NCI-H82 treated with DMSO at 0.1 percent for 48 hours (cell line): ENCODE measurements around the gene CCDC57.
"Not testable (repeated sequence)": the region's sequence is repeated elsewhere in the genome, so short reads cannot be mapped to it uniquely, and the experiment has no call there.

Source experiments
- DNase-seq: peaks from one replicate; lab custom pipeline; 2025; ENCODE audit not compliant: unreplicated experiment; lab: John Stamatoyannopoulos, UW

Gene CCDC57

GRCh38 chr17:82179412-82179811, 33.2 kb downstream of the CCDC57 start:
- DNase-seq = no peak

GRCh38 chr17:82178499-82179261, 34.0 kb downstream of the CCDC57 start:
- no peak for DNase-seq

GRCh38 chr17:82177761-82178498, 34.7 kb downstream of the CCDC57 start:
- DNase-seq = no peak

- no peak for DNase-seq
Observed at GRCh38 chr17:82177276-82177675, 35.4 kb downstream of the CCDC57 start.

- no peak for DNase-seq
Observed at GRCh38 chr17:82175951-82176350, 36.7 kb downstream of the CCDC57 start.

GRCh38 chr17:82175201-82175600, 37.4 kb downstream of the CCDC57 start:
- DNase-seq = no peak

- not testable (repeated sequence) for DNase-seq
Observed at GRCh38 chr17:82174042-82174857, 38.4 kb downstream of the CCDC57 start.

- no peak for DNase-seq
Observed at GRCh38 chr17:82173351-82174041, 39.1 kb downstream of the CCDC57 start.

- no peak for DNase-seq
Observed at GRCh38 chr17:82172486-82173160, 40.0 kb downstream of the CCDC57 start.

- DNase-seq = no peak
Observed at GRCh38 chr17:82171750-82172375, 40.8 kb downstream of the CCDC57 start.

GRCh38 chr17:82170412-82170961, 42.2 kb downstream of the CCDC57 start:
- DNase-seq = no peak

GRCh38 chr17:82168568-82168967, 44.1 kb downstream of the CCDC57 start:
- no peak for DNase-seq

GRCh38 chr17:82167028-82167427, 45.6 kb downstream of the CCDC57 start:
- DNase-seq = no peak

GRCh38 chr17:82164853-82165252, 47.8 kb downstream of the CCDC57 start:
- DNase-seq = no peak

- DNase-seq = no peak
Observed at GRCh38 chr17:82161216-82161615, 51.4 kb downstream of the CCDC57 start.

GRCh38 chr17:82160075-82160474, 52.6 kb downstream of the CCDC57 start:
- DNase-seq = no peak

- no peak for DNase-seq
Observed at GRCh38 chr17:82158825-82159224, 53.8 kb downstream of the CCDC57 start.

GRCh38 chr17:82157046-82158035, 55.3 kb downstream of the CCDC57 start:
- no peak for DNase-seq
